ENCODE data around the gene GTF2A1. TPM values are rescaled to one million over a fixed set of nuclear protein-coding genes. Genes with fewer than 3 reads are reported as not detected.
"Not testable (repeated sequence)": the region's sequence is repeated elsewhere in the genome, so short reads cannot be mapped to it uniquely, and the experiment has no call there.

The GTF2A1 gene
- polyA plus RNA-seq, 1 of the 3 experiments (the other 2 are of a cell fraction) = 7.6 TPM

DNA sequence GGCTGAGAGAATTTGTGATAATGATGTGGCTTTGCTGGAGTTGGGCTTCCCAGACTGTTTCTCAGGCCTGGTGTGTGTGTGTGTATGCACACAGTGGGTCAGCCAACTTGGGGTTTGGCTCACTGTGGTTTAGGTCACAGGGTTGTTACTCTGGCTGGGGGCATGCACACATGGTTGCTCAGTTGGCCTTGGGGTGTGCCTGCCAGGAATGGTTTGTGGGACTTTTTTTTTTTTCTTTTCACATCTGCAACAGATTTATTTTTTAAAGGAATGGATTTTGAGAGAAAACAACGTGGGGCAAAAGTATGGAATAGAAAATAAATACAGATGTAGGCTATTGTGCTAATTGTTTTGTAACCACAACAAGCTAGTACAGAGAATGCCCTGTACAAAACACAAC is 25.0 kb upstream of the GTF2A1 start:
- no peak overlapping the region for H3K9ac ChIP-seq
- TF ChIP-seq GATA2 (CRISPR knock-in tag; IDR thresholded peaks at IDR 0.05) = no peak
- TF ChIP-seq TCF12 (IDR thresholded peaks at IDR 0.05) = no peak
- TF ChIP-seq, protein P1, sequence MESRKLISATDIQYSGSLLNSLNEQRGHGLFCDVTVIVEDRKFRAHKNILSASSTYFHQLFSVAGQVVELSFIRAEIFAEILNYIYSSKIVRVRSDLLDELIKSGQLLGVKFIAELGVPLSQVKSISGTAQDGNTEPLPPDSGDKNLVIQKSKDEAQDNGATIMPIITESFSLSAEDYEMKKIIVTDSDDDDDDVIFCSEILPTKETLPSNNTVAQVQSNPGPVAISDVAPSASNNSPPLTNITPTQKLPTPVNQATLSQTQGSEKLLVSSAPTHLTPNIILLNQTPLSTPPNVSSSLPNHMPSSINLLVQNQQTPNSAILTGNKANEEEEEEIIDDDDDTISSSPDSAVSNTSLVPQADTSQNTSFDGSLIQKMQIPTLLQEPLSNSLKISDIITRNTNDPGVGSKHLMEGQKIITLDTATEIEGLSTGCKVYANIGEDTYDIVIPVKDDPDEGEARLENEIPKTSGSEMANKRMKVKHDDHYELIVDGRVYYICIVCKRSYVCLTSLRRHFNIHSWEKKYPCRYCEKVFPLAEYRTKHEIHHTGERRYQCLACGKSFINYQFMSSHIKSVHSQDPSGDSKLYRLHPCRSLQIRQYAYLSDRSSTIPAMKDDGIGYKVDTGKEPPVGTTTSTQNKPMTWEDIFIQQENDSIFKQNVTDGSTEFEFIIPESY (IDR thresholded peaks at IDR 0.05; ENCODE audit: borderline replicate concordance, low read depth) = no peak
- no peak for TF ChIP-seq TEAD4 (IDR thresholded peaks at IDR 0.05; ENCODE audit: borderline replicate concordance, insufficient read depth)
- CTCF ChIA-PET = no interaction called here
- no peak overlapping the region for H2AFZ ChIP-seq (ENCODE audit: low read depth)
- H3K9me3 ChIP-seq = peaks cover 5% of the 10 kb centered on the region; the same call in 1 of the 2 replicates
- 0% methylated on average over 1 of the region's 1 CpG for WGBS (ENCODE audit: low lambda C conversion rate)
- H4K20me1 ChIP-seq (ENCODE audit: insufficient read depth) = no peaks in the 10 kb centered on the region
- no peaks in the 10 kb centered on the region for H3K4me1 ChIP-seq (ENCODE audit: control insufficient read depth in 1 of 2, insufficient read depth in 2 of 2, low read depth in 1 of 2, low read length in 1 of 2)
- H3K4me2 ChIP-seq = no peak overlapping the region
- H3K4me3 ChIP-seq (ENCODE audit: low read depth in 2 of 2, low read length in 1 of 2) = no peak overlapping the region
- no peak for DNase-seq
- no peak overlapping the region for H3K27ac ChIP-seq (ENCODE audit: low read depth in 2 of 2, low read length in 1 of 2)
- no peaks in the 10 kb centered on the region for H3K9me2 ChIP-seq
- no peaks in the 10 kb centered on the region for H3F3A ChIP-seq (replicated peaks; ENCODE audit: insufficient read depth)
- H3K27me3 ChIP-seq (ENCODE audit: insufficient read depth) = no peaks in the 10 kb centered on the region
- H3K36me3 ChIP-seq (replicated peaks in 1 of 2; ENCODE audit: control insufficient read depth in 1 of 2, insufficient read depth in 2 of 2, low read length in 1 of 2) = no peaks in the 10 kb centered on the region
- no peaks in the 10 kb centered on the region for H3K79me2 ChIP-seq (ENCODE audit: insufficient read depth)
- POLR2A ChIA-PET = no interaction called here

- H3K36me3 ChIP-seq (replicated peaks in 1 of 2; ENCODE audit: control insufficient read depth in 1 of 2, insufficient read depth in 2 of 2, low read length in 1 of 2); H3K4me1 ChIP-seq (ENCODE audit: control insufficient read depth in 1 of 2, insufficient read depth in 2 of 2, low read depth in 1 of 2, low read length in 1 of 2); H3K4me2 ChIP-seq; DNase-seq; H3K27me3 ChIP-seq (ENCODE audit: insufficient read depth); CTCF ChIA-PET; H3K9ac ChIP-seq; H3F3A ChIP-seq (replicated peaks; ENCODE audit: insufficient read depth); H3K79me2 ChIP-seq (ENCODE audit: insufficient read depth); H3K27ac ChIP-seq (ENCODE audit: low read depth in 2 of 2, low read length in 1 of 2); H3K9me2 ChIP-seq; H3K4me3 ChIP-seq (ENCODE audit: low read depth in 2 of 2, low read length in 1 of 2); H2AFZ ChIP-seq (ENCODE audit: low read depth); POLR2A ChIA-PET; H3K9me3 ChIP-seq; H4K20me1 ChIP-seq (ENCODE audit: insufficient read depth): not testable (repeated sequence)
- WGBS (ENCODE audit: low lambda C conversion rate) = 90% methylated on average over 25 of the region's 28 CpGs
Observed at GRCh38 chr14:81244431-81244830, 23.7 kb upstream of the GTF2A1 start.

GRCh38 chr14:81243499-81243898 is 22.7 kb upstream of the GTF2A1 start:
- Histone ChIP-seq H3K4me1 (ENCODE audit: control insufficient read depth in 1 of 2, insufficient read depth in 2 of 2, low read depth in 1 of 2, low read length in 1 of 2) (no peaks in the 10 kb centered on the region), H3K4me3 (ENCODE audit: low read depth in 2 of 2, low read length in 1 of 2) (no peak overlapping the region), H2AFZ (ENCODE audit: low read depth) (no peak overlapping the region), H3K27me3 (ENCODE audit: insufficient read depth) (no peaks in the 10 kb centered on the region), H3K27ac (ENCODE audit: low read depth in 2 of 2, low read length in 1 of 2) (no peak overlapping the region), H3K4me2 (no peak overlapping the region), H3K9me2 (no peaks in the 10 kb centered on the region), H3F3A (replicated peaks; ENCODE audit: insufficient read depth) (no peaks in the 10 kb centered on the region), H4K20me1 (ENCODE audit: insufficient read depth) (no peaks in the 10 kb centered on the region), H3K9ac (no peak overlapping the region), H3K79me2 (ENCODE audit: insufficient read depth) (no peaks in the 10 kb centered on the region), H3K9me3 (peaks cover 10% of the 10 kb centered on the region; the same call in 1 of the 2 replicates), H3K36me3 (replicated peaks in 1 of 2; ENCODE audit: control insufficient read depth in 1 of 2, insufficient read depth in 2 of 2, low read length in 1 of 2) (no peaks in the 10 kb centered on the region)
- POLR2A ChIA-PET = no interaction called here
- CTCF ChIA-PET = no interaction called here
- DNase-seq = no peak
- no peak for TF ChIP-seq NFIC (IDR thresholded peaks at IDR 0.05; ENCODE audit: borderline replicate concordance)
- no peak for TF ChIP-seq TAF1 (IDR thresholded peaks at IDR 0.05; ENCODE audit: borderline replicate concordance, low read depth, low read length)
- no peak for TF ChIP-seq EP300 (IDR thresholded peaks at IDR 0.05; ENCODE audit: borderline replicate concordance in 1 of 2, low read depth in 1 of 2, low read length in 1 of 2)
- TF ChIP-seq, protein P2, sequence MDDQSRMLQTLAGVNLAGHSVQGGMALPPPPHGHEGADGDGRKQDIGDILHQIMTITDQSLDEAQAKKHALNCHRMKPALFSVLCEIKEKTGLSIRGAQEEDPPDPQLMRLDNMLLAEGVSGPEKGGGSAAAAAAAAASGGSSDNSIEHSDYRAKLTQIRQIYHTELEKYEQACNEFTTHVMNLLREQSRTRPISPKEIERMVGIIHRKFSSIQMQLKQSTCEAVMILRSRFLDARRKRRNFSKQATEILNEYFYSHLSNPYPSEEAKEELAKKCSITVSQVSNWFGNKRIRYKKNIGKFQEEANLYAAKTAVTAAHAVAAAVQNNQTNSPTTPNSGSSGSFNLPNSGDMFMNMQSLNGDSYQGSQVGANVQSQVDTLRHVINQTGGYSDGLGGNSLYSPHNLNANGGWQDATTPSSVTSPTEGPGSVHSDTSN (IDR thresholded peaks at IDR 0.05) = no peak
- no peak for TF ChIP-seq MEF2A (IDR thresholded peaks at IDR 0.05; ENCODE audit: borderline replicate concordance, low read depth)
- TF ChIP-seq RFX5 (IDR thresholded peaks at IDR 0.05; ENCODE audit: low read length) = no peak
- no peak for TF ChIP-seq SMC3 (IDR thresholded peaks at IDR 0.05; ENCODE audit: low read depth, low read length)
- TF ChIP-seq FOXM1 (IDR thresholded peaks at IDR 0.05; ENCODE audit: low read depth) = no peak
- TF ChIP-seq, protein P3, sequence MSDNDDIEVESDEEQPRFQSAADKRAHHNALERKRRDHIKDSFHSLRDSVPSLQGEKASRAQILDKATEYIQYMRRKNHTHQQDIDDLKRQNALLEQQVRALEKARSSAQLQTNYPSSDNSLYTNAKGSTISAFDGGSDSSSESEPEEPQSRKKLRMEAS (IDR thresholded peaks at IDR 0.05; ENCODE audit: low read depth) = no peak
- no peak for TF ChIP-seq JUND (IDR thresholded peaks at IDR 0.05)
- WGBS (ENCODE audit: low lambda C conversion rate) = 6% methylated on average over 2 of the region's 2 CpGs

DNA sequence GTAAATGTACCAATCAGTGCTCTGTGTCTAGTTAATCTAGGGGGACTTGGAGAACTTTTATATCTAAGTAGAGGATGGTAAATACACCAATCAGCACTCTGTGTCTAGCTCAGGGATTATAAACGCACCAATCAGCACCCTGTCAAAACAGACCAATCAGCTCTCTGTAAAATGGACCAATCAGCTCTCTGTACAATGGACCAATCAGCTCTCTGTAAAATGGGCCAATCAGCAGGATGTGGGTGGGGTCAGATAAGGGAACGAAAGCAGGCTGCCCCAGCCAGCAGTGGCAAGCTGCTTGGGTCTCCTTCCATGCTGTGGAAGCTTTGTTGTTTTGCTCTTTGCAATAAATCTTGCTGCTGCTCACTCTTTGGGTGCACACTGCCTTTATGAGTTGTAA is 16.1 kb upstream of the GTF2A1 start:
- H3K27ac ChIP-seq (ENCODE audit: low read depth in 2 of 2, low read length in 1 of 2); H3K4me1 ChIP-seq (ENCODE audit: control insufficient read depth in 1 of 2, insufficient read depth in 2 of 2, low read depth in 1 of 2, low read length in 1 of 2); H3K4me2 ChIP-seq; H3K4me3 ChIP-seq (ENCODE audit: low read depth in 2 of 2, low read length in 1 of 2); H3K79me2 ChIP-seq (ENCODE audit: insufficient read depth); H3K9ac ChIP-seq; POLR2A ChIA-PET; H3K9me3 ChIP-seq; H3F3A ChIP-seq (replicated peaks; ENCODE audit: insufficient read depth); DNase-seq; H3K36me3 ChIP-seq (replicated peaks in 1 of 2; ENCODE audit: control insufficient read depth in 1 of 2, insufficient read depth in 2 of 2, low read length in 1 of 2); H2AFZ ChIP-seq (ENCODE audit: low read depth); H4K20me1 ChIP-seq (ENCODE audit: insufficient read depth); H3K27me3 ChIP-seq (ENCODE audit: insufficient read depth); H3K9me2 ChIP-seq: not testable (repeated sequence)
- CTCF ChIA-PET = interaction anchor here (0.8 to 0.9 kb wide), 2 partner anchors 218 to 227 kb away, joined by 3 read pairs; no protein-coding TSS in a partner anchor
- 53% methylated on average over 2 of the region's 2 CpGs for WGBS (ENCODE audit: low lambda C conversion rate)

All from SK-N-SH (cell line).